ENCODE results near the gene IL1RAPL2.
A peak's percentile ranks its signal among the peaks of the same experiment; 100 is the strongest.

IL1RAPL2 gene

GRCh38 chrX:105461016-105461415, 895.0 kb downstream of the IL1RAPL2 start:
- no peak for DNase-seq (ENCODE audit: low read depth, low spot score)

GRCh38 chrX:105462186-105462585, 896.2 kb downstream of the IL1RAPL2 start:
- DNase-seq (ENCODE audit: low read depth, low spot score) = no peak

DNA sequence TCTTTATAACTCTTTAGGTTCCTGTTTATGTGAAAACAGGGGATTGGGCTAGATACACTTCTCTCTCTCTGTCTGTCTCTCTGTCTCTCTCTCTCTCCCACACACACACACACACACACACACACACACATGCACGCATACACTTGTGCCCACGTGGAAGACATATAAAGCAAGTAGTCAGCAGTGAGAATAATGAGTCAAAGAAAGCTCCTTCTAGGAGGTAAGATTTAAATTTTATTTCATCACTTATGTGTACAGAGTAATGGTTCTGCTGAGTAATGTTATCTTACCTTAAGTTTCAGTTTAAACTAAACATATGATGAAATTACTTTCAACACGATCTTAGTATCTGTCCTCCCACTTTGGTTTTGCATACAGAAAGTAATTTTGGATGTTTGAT, 897.5 kb downstream of the IL1RAPL2 start:
- no peak for DNase-seq (ENCODE audit: low read depth, low spot score)

DNA sequence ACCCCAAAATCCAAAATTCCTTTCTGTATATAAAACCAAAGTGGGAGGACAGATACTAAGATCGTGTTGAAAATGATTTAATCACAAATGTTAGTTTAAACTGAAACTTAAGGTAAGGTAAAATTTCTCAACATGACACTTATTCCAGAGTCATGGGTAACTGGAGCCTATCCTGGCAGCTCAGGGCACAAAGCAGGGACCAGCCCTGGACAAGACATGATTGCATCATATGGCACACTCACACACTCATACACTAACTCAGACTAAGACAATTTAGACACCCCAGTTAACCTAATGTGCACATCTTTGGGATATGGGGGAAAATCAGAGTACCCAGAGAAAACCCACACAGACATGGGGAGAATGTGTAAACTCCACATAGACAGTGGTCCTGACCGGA, 898.6 kb downstream of the IL1RAPL2 start:
- DNase-seq (ENCODE audit: low read depth, low spot score) = no peak

DNA sequence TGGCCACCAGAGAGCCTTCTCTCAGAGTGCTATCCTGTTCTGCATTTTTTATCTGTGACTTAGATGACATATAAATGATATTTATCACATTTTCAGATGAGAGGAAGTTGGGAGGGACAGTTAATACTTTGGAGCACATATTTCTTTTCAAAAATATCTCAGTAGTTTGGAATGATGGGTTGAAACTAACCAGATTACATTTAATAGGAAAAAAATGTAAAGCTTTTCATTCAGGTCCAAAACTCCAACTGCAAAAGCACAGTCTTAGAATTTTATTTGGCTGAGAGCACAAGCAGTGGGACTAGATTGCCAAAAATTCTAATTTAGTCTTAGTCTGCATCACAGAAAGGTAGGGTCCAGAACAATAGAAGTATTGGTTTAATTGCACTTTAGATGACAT, 902.7 kb downstream of the IL1RAPL2 start:
- no peak for DNase-seq (ENCODE audit: low read depth, low spot score)

DNA sequence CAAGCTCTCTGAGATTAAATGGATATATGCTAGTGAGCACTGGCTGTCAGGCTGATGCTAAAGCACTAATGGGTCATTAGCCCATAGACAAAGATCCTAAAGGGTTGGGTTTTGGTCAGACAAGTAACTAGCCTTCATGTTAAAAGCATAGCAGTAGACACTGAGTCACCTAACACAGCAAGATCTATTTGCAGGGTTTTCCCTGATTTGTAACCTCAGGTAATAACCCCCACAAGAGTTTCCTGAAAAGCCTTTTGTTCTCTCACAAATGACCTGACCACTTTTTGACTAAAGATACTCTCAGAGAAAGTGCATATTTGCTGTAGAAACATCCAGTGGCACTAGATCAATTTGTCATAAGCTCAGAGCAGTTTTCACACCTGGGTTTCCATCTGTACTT, 905.6 kb downstream of the IL1RAPL2 start:
- DNase-seq (ENCODE audit: low read depth, low spot score) = no peak

GRCh38 chrX:105475801-105476200, 909.8 kb downstream of the IL1RAPL2 start:
- no peak for DNase-seq (ENCODE audit: low read depth, low spot score)

- DNase-seq (ENCODE audit: low read depth, low spot score) = no peak
Observed at GRCh38 chrX:105477351-105477750, 911.4 kb downstream of the IL1RAPL2 start.

DNA sequence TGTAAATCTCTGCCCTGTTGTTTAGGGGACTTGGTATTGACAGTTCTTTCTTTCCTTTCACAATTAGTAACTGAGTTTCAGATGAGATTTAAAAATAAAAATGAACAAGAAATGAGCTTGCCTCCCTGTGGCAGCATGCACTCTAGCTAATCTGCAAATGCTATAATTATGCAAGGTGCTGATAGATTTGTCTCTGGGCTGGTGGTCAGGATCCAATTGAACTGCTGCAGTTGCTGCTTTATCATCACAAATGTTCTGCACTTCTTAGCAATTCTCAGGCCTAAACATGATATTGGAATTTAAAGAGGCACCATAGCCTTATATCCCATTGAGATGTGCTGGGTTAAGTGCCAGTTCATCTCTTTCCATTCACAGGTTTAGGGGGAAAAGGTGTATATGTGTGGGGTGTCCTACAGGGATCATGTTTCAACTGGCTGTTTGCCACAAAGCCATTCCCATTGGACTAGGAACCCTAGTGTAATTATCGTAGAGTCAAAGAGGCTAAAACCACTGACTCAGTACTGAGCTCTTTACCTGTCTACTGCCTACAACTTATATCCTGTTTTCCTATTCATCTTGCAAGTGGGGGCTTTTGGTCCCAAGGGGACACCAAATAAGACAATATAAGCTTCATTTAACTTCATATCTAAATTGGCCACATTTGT, 914.8 kb downstream of the IL1RAPL2 start:
- DNase-seq (ENCODE audit: low read depth, low spot score) = no peak

- no peak for DNase-seq (ENCODE audit: low read depth, low spot score)
Observed at GRCh38 chrX:105483011-105483410, 917.0 kb downstream of the IL1RAPL2 start.

- DNase-seq (ENCODE audit: low read depth, low spot score) = no peak
Observed at GRCh38 chrX:105488716-105489115, 922.7 kb downstream of the IL1RAPL2 start.

DNA sequence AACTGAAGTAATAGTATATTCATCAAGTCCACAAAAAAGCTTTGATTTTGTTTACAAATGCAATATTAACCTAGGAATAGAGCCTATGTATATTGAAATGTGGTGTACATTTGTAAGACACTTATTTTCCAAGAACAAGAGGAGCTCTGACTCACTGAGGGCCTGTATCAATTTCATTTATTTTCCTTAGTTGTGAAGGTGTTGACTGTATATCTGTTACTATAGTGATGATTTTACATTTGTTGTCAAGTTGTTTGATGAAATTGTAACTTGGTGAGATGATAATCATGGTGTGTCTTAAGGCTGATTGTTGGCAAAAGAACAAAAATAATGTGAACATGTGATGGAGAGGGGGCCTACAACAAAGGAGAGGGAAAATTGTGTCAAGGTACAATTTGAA, 929.4 kb downstream of the IL1RAPL2 start:
- no peak for DNase-seq (ENCODE audit: low read depth, low spot score)

- no peak for DNase-seq (ENCODE audit: low read depth, low spot score)
Observed at GRCh38 chrX:105502336-105502735, 936.3 kb downstream of the IL1RAPL2 start.

DNA sequence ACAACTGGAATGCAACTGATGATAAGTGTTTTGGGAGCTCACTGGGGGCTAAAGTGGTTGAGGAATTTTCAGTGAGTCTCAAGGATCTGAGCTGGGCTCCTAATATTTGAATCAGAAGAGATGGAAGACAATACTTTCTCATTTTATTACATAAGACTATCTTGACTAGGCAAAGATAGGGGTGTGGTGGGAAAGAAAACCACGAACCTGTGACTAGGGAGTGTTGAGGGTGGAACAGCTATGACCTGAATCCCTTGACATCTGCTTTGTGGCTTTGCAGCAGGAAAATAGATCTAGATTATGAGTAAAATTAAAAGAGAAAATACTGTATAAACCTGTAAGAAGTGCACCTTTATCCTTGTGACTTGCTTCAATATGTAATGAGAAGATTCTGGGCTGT, 949.6 kb downstream of the IL1RAPL2 start:
- DNase-seq (ENCODE audit: low read depth, low spot score) = no peak

- no peak for DNase-seq (ENCODE audit: low read depth, low spot score)
Observed at GRCh38 chrX:105526431-105526830, 960.4 kb downstream of the IL1RAPL2 start.

DNA sequence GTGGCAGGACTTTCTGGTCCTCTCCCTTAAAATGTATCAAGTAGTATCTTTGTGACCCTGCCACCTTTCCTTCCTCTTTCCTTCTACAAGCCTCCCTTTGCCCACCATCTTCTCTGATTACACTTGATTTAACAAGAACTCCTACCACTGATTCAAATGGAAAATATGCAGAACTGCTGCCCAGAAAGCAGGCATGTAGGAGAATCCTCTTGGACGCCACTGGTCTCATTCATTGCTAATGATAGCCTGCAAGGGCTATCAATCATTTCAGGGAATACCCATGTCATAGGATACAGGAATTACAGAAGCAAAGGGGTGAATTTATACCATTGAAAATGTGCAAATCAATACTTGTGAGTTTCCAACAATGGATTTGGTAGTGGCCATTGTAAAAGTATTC, 961.8 kb downstream of the IL1RAPL2 start:
- no peak for DNase-seq (ENCODE audit: low read depth, low spot score)

- no peak for DNase-seq (ENCODE audit: low read depth, low spot score)
Observed at GRCh38 chrX:105533951-105534350, 968.0 kb downstream of the IL1RAPL2 start.

GRCh38 chrX:105543283-105543682, 977.3 kb downstream of the IL1RAPL2 start:
- DNase-seq (ENCODE audit: low read depth, low spot score) = no peak

DNA sequence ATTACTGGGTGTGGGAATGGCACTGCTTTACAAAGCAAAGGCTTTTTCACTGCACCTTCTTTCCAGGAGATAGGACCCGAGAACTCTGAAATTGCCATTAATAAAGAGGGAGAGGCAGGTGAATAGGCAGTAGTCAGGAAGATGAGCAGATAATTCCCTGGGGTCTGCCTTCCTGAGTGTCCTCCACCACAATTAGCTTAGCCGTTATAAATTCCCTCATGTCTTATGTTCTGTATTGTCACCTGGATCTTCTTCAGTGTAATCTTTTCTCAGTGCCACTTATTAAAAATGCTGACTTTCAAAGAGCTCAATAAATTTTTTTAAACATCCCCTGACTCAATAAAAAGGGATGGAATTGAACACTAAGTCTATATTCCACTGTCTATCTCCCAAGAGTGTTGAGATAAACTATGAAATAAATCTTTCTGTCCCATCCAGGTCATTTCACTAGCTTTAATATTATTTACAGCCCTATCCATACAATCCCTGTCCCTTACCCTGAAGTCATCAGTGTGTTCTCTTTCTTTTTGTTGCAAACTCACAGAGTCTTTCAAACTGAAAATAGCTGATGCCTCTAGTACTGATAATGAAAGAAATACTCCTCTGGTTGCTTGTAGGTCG, 984.2 kb downstream of the IL1RAPL2 start:
- DNase-seq (ENCODE audit: low read depth, low spot score) = no peak

DNA sequence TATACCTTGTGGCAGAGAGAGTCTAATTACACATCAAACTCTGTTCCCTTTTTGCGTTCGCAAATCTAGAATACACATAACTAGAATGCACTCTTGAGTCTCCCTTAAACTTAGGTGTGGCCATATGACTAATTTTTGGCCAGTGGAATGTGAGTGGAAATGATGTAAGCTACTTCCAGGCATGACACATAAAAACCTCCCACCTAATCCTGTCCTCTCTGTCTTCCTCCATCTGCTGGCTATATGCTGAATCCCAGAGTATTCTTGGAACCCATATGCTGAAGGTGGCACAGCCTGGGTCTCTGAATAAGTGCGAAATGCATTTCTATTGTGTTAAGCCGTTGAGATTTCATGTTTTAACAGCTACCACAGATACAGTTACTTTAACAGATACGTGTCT, 986.4 kb downstream of the IL1RAPL2 start:
- DNase-seq (ENCODE audit: low read depth, low spot score) = no peak

DNA sequence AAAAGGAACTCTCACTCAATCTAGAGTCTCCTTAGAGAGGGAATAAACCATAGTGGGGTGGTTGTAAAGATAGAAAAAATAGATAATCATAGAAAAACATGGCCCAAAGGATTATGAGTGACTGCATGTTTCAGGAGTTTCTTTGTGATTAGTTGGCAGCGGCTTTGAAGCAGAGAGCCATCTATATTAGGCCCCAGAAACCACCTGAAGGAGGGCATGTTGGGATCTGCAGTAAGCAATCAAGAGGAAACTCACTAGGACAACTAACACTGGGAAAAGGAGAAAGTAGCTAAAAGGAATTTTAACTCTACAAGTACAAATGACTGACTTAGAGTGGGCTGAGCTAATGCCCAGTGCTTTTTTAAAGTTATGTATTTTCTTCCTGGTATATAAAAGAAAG, 987.1 kb downstream of the IL1RAPL2 start:
- no peak for DNase-seq (ENCODE audit: low read depth, low spot score)

GRCh38 chrX:105564501-105564900, 998.5 kb downstream of the IL1RAPL2 start:
- peak; percentile 20 for DNase-seq (ENCODE audit: low read depth, low spot score)

DNA sequence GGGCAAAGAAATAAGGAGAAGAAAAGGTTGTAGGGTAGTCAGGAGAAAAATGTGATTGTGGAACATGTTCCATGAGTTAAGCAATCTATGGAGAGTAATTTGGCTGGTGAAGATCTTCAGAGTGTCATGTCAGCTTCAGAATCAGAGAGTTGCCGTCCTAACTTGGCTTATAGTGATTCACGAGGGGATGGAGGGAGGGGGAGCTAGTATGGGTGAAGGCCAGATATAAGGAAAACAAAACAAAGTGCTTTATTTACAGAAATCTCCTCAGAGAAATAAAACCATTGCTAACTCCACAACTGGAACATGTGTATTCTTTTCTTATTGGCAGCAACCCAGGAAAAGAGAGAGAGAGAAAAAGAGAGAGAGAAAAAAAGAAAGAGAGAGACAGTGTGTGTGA, 999.9 kb downstream of the IL1RAPL2 start:
- DNase-seq (ENCODE audit: low read depth, low spot score) = no peak

GRCh38 chrX:105567082-105567481, 1001.1 kb downstream of the IL1RAPL2 start:
- DNase-seq (ENCODE audit: low read depth, low spot score) = no peak

Measured in brain pericyte (primary cell).